Activated effector memory CD4-positive, alpha-beta T cell treated with Interleukin-2 at 50 U/mL for 16 hours (primary cell): ENCODE measurements around the gene CDKAL1.
"Not testable (repeated sequence)": the region's sequence is repeated elsewhere in the genome, so short reads cannot be mapped to it uniquely, and the experiment has no call there.

Source experiments
- DNase-seq: peaks from one replicate; pipeline ENCODE4 v3.0.0-alpha.2; 2020

CDKAL1 gene

GRCh38 chr6:20599302-20600051, 65.2 kb downstream of the CDKAL1 start:
- DNase-seq, result no peak

GRCh38 chr6:20600831-20601230, 66.6 kb downstream of the CDKAL1 start:
- DNase-seq, result no peak

- DNase-seq, result no peak
Observed at GRCh38 chr6:20604159-20604558, 69.9 kb downstream of the CDKAL1 start.

GRCh38 chr6:20605061-20605460, 70.8 kb downstream of the CDKAL1 start:
- DNase-seq, result no peak

GRCh38 chr6:20605581-20605980, 71.3 kb downstream of the CDKAL1 start:
- DNase-seq, result no peak

- DNase-seq, result no peak
Observed at GRCh38 chr6:20606831-20607230, 72.6 kb downstream of the CDKAL1 start.

- no peak for DNase-seq
Observed at GRCh38 chr6:20608356-20608755, 74.1 kb downstream of the CDKAL1 start.

- no peak for DNase-seq
Observed at GRCh38 chr6:20608905-20609304, 74.6 kb downstream of the CDKAL1 start.

GRCh38 chr6:20609924-20610323, 75.7 kb downstream of the CDKAL1 start:
- not testable (repeated sequence) for DNase-seq

GRCh38 chr6:20610636-20611370, 76.5 kb downstream of the CDKAL1 start:
- no peak for DNase-seq

GRCh38 chr6:20617537-20617936, 83.3 kb downstream of the CDKAL1 start:
- DNase-seq, result not testable (repeated sequence)

GRCh38 chr6:20620043-20620442, 85.8 kb downstream of the CDKAL1 start:
- DNase-seq, result no peak

GRCh38 chr6:20623761-20624160, 89.5 kb downstream of the CDKAL1 start:
- no peak for DNase-seq

- no peak for DNase-seq
Observed at GRCh38 chr6:20626165-20626564, 91.9 kb downstream of the CDKAL1 start.

GRCh38 chr6:20629509-20629908, 95.3 kb downstream of the CDKAL1 start:
- DNase-seq, result no peak

GRCh38 chr6:20630136-20630535, 95.9 kb downstream of the CDKAL1 start:
- DNase-seq, result no peak

- no peak for DNase-seq
Observed at GRCh38 chr6:20630617-20631548, 96.6 kb downstream of the CDKAL1 start.

- no peak for DNase-seq
Observed at GRCh38 chr6:20631549-20631924, 97.3 kb downstream of the CDKAL1 start.

- DNase-seq, result no peak
Observed at GRCh38 chr6:20632696-20633095, 98.4 kb downstream of the CDKAL1 start.

- no peak for DNase-seq
Observed at GRCh38 chr6:20633566-20634340, 99.5 kb downstream of the CDKAL1 start.

GRCh38 chr6:20639161-20639560, 104.9 kb downstream of the CDKAL1 start:
- DNase-seq, result no peak

GRCh38 chr6:20640181-20640580, 105.9 kb downstream of the CDKAL1 start:
- no peak for DNase-seq

- no peak for DNase-seq
Observed at GRCh38 chr6:20642441-20642840, 108.2 kb downstream of the CDKAL1 start.
